EL (cell line): Measurements from ENCODE around the gene PITPNC1.
"Not testable (repeated sequence)": the region's sequence is repeated elsewhere in the genome, so short reads cannot be mapped to it uniquely, and the experiment has no call there.

Experiments
- DNase-seq: peaks from one replicate; pipeline ENCODE4 v3.0.0-alpha.2; 2016

Gene PITPNC1

GRCh38 chr17:67401598-67402504, 24.8 kb downstream of the PITPNC1 start:
- no peak for DNase-seq

- no peak for DNase-seq
Measured at GRCh38 chr17:67403065-67403464, 26.0 kb downstream of the PITPNC1 start.

- no peak for DNase-seq
Measured at GRCh38 chr17:67403483-67403882, 26.4 kb downstream of the PITPNC1 start.

- not testable (repeated sequence) for DNase-seq
Measured at GRCh38 chr17:67408455-67408830, 31.4 kb downstream of the PITPNC1 start.

- no peak for DNase-seq
Measured at GRCh38 chr17:67411397-67411796, 34.3 kb downstream of the PITPNC1 start.

- no peak for DNase-seq
Measured at GRCh38 chr17:67412032-67412431, 35.0 kb downstream of the PITPNC1 start.

- no peak for DNase-seq
Measured at GRCh38 chr17:67412941-67413340, 35.9 kb downstream of the PITPNC1 start.

- no peak for DNase-seq
Measured at GRCh38 chr17:67413388-67413787, 36.3 kb downstream of the PITPNC1 start.

GRCh38 chr17:67414130-67414529, 37.0 kb downstream of the PITPNC1 start:
- DNase-seq, result no peak

GRCh38 chr17:67414559-67414958, 37.5 kb downstream of the PITPNC1 start:
- no peak for DNase-seq

GRCh38 chr17:67415291-67415690, 38.2 kb downstream of the PITPNC1 start:
- DNase-seq, result no peak

- DNase-seq, result no peak
Measured at GRCh38 chr17:67417507-67417906, 40.4 kb downstream of the PITPNC1 start.

- DNase-seq, result no peak
Measured at GRCh38 chr17:67420994-67421393, 43.9 kb downstream of the PITPNC1 start.

- peak; percentile 82 for DNase-seq
Measured at GRCh38 chr17:67421869-67422273, 44.8 kb downstream of the PITPNC1 start.

GRCh38 chr17:67422296-67422695, 45.2 kb downstream of the PITPNC1 start:
- not testable (repeated sequence) for DNase-seq

GRCh38 chr17:67422897-67423296, 45.8 kb downstream of the PITPNC1 start:
- no peak for DNase-seq

GRCh38 chr17:67425571-67426160, 48.6 kb downstream of the PITPNC1 start:
- DNase-seq, result no peak

- DNase-seq, result no peak
Measured at GRCh38 chr17:67427424-67427823, 50.3 kb downstream of the PITPNC1 start.

GRCh38 chr17:67430515-67430914, 53.4 kb downstream of the PITPNC1 start:
- not testable (repeated sequence) for DNase-seq

- peak; percentile 77 for DNase-seq
Measured at GRCh38 chr17:67431249-67432015, 54.4 kb downstream of the PITPNC1 start.

- DNase-seq, result no peak
Measured at GRCh38 chr17:67433248-67433924, 56.3 kb downstream of the PITPNC1 start.

- no peak for DNase-seq
Measured at GRCh38 chr17:67434061-67434525, 57.0 kb downstream of the PITPNC1 start.

GRCh38 chr17:67435122-67435521, 58.0 kb downstream of the PITPNC1 start:
- DNase-seq, result no peak
